K562 (cell line): ENCODE data around the gene SSR2. TPM values are rescaled to one million over a fixed set of nuclear protein-coding genes. Genes with fewer than 3 reads are reported as not detected.

ENCODE experiments used
- CHD1 ChIP-seq: fragments of 200-600 bp; sonication (generic); IDR thresholded peaks from one replicate; pipeline ENCODE4 v1.6.1; 2012; ENCODE audit warnings: mild to moderate bottlenecking, moderate library complexity, low read length, inconsistent platforms
- HDAC8 ChIP-seq: fragments of 450-650 bp; IDR thresholded peaks from 2 replicates; pipeline ENCODE4 v1.6.1; 2016; ENCODE audit warnings: mild to moderate bottlenecking, missing genetic modification characterization, moderate library complexity, missing compliant biosample characterization
- KAT8 ChIP-seq: fragments of 450-650 bp; IDR thresholded peaks from 2 replicates; pipeline ENCODE4 v1.6.1; 2016; ENCODE audit warnings: low read depth, mild to moderate bottlenecking
- NELFE ChIP-seq: IDR thresholded peaks from 2 replicates; pipeline ENCODE4 v1.6.1; 2011; ENCODE audit warnings: mild to moderate bottlenecking; ENCODE audit not compliant: insufficient read depth, insufficient read length
- RBM34 ChIP-seq: fragments of 200-400 bp; formaldehyde crosslinking; IDR thresholded peaks from 2 replicates; pipeline ENCODE4 v1.6.1; 2018; ENCODE audit warnings: low read length, borderline replicate concordance; ENCODE audit not compliant: insufficient read depth
- ZNF124 ChIP-seq: sonication (generic); formaldehyde crosslinking; IDR thresholded peaks from 2 replicates; pipeline ENCODE4 v1.8.1; 2022; ENCODE audit warnings: missing genetic modification reagents
- ZNF41 ChIP-seq: fragments of 250-450 bp; sonication (Bioruptor Pico); conservative IDR thresholded peaks from 2 replicates; pipeline ENCODE4 v1.4.0; 2020; ENCODE audit warnings: mild to moderate bottlenecking
- polyA plus RNA-seq, 8 experiments: library from polyadenylated mRNA; depleted of rRNA in 4 of 8; stranded (reverse) in 5 of 8; unstranded in 3 of 8; fragments of >200 nt; fragmentation: Nextera tagmentation in 2 of 8; fragmentation: Illumina TruSeq in 1 of 8; extraction: Ambion mirVana in 2 of 8; extraction: Trizol in 1 of 8; gene quantifications; 2 replicates each; pipeline versions ENCODE4 v1.2.1 to v1.2.3, GENCODE V29; 2011 to 2014; ENCODE audit warnings: inconsistent platforms in 1 of 8, missing spikeins in 1 of 8
- total RNA-seq, 7 experiments: library from RNA; depleted of rRNA in 6 of 7; stranded (reverse); fragments of >200 nt in 6 of 7; fragmentation: Illumina TruSeq in 2 of 7; extraction: Trizol in 2 of 7; gene quantifications; 2 replicates each; pipeline versions ENCODE4 v1.2.1 to v1.2.3, GENCODE V29; 2011 to 2021; ENCODE audit warnings: low replicate concordance in 1 of 7
- TF ChIP-seq, protein P1 (sequence below), 2 experiments: fragments of 450-650 bp; IDR thresholded peaks; 2 replicates each; pipeline ENCODE4 v1.6.1; 2016; ENCODE audit warnings: mild to moderate bottlenecking in 2 of 2, borderline replicate concordance in 1 of 2, low read depth in 1 of 2, moderate library complexity in 1 of 2
- TF ChIP-seq, protein P2 (sequence below): fragments of 250-450 bp; sonication (Bioruptor Pico); IDR thresholded peaks from 2 replicates; pipeline ENCODE4 v1.5.0; 2020; ENCODE audit warnings: mild to moderate bottlenecking, borderline replicate concordance
- TF ChIP-seq, protein P3 (sequence below): fragments of 450-650 bp; conservative IDR thresholded peaks from 2 replicates; pipeline ENCODE4 v1.6.1; 2016; ENCODE audit warnings: missing genetic modification characterization, low read depth, mild to moderate bottlenecking, control low read depth, missing compliant biosample characterization
- TF ChIP-seq, protein P4 (sequence below): sonication (generic); formaldehyde crosslinking; IDR thresholded peaks from 2 replicates; pipeline ENCODE4 v1.5.0; 2020; ENCODE audit warnings: missing genetic modification reagents

The SSR2 gene
- total and polyA plus RNA-seq, 9 of the 15 experiments (the other 6 are each of a cell fraction or from before 2014, with no cell fraction given): 161 to 411 (median 240) TPM

DNA sequence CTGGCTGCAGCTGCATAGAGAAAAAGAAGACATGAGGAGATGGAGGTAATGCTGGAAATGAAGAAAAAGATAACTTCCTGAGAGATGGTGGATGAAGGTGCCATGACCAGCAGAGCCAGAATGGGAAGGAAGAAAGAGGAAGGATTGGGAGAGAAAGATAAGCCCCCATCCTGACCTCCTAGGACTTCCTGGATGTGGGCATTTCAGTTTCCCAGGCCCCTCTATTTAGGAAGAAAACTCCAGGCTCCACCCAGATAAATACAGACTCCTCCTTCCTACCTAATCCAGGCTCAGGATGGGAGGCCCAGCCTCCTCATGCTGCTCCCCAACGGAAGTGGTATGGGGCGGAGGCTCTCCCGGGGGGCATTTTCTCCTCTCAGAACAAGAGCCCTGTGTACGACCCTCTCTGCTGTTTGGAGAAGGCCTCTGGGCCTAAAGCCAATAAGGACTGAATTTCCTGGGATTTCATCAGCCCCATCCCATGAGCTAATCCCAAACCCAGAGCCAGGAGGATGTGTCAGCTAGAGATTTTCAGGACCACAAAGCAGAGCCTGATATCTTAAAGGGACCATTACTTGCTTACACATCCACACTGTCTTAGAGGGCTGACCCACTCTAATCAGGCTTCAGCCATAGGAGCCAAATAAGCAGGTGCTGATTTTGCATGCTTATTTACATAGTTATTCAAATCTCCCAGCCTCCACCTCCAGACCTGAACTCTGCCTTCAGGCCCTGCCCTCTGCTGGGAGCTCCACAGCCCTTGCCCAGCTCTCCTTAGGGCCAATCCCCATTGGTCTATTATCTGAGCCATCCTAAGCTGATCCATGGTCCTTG lies 37.3 kb downstream of the SSR2 start (continued):
- TF ChIP-seq, protein P1, sequence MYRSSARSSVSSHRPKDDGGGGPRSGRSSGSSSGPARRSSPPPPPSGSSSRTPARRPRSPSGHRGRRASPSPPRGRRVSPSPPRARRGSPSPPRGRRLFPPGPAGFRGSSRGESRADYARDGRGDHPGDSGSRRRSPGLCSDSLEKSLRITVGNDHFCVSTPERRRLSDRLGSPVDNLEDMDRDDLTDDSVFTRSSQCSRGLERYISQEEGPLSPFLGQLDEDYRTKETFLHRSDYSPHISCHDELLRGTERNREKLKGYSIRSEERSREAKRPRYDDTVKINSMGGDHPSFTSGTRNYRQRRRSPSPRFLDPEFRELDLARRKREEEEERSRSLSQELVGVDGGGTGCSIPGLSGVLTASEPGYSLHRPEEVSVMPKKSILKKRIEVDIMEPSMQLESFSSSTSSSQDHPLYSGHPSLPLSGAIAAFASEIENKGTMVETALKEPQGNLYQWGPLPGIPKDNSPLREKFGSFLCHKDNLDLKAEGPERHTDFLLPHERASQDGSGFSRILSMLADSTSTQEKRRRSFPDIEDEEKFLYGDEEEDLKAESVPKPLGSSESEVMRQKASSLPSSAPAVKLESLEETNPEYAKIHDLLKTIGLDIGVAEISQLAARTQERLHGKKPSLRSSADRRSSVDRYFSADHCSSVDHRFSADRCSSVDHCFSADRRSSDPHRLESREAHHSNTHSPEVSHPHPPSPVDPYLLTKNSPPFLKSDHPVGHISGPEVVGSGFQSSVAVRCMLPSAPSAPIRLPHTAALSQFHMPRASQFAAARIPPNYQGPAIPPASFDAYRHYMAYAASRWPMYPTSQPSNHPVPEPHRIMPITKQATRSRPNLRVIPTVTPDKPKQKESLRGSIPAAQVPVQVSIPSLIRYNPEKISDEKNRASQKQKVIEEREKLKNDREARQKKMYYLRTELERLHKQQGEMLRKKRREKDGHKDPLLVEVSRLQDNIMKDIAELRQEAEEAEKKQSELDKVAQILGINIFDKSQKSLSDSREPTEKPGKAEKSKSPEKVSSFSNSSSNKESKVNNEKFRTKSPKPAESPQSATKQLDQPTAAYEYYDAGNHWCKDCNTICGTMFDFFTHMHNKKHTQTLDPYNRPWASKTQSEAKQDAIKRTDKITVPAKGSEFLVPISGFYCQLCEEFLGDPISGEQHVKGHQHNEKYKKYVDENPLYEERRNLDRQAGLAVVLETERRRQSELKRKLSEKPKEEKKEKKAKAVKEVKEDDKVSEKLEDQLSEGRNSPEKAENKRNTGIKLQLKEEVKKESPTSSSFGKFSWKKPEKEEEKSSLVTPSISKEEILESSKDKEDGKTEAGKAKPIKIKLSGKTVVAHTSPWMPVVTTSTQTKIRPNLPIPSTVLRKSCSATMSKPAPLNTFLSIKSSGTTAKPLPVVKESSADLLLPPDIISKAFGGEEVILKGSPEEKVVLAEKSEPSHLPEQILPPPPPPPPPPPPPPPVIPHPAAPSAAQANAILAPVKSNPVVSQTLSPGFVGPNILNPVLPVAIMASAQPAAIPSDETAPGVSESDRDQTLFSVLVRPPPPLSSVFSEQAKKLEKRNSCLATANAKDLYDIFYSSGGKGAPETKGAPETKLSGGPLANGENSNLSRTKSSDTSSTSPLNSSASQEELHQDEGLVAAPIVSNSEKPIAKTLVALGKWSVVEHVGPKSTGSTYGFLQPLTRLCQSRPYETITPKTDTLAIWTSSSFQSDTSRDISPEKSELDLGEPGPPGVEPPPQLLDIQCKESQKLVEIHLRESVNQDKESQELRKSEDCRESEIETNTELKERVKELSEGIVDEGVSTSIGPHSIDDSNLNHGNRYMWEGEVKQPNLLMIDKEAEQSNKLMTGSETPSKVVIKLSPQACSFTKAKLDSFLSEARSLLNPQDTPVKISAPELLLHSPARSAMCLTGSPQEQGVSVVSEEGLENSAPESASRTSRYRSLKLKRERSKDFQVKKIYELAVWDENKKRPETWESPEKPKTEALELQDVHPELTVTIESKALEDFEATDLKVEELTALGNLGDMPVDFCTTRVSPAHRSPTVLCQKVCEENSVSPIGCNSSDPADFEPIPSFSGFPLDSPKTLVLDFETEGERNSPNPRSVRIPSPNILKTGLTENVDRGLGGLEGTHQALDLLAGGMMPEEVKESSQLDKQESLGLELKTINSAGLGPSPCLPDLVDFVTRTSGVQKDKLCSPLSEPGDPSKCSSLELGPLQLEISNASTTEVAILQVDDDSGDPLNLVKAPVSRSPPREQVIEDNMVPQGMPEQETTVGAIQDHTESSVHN (IDR thresholded peaks at IDR 0.05; ENCODE audit: borderline replicate concordance in 1 of 2, low read depth in 1 of 2): no peak
- TF ChIP-seq ZNF124 (CRISPR knock-in tag) (no peak), RBM34 (no peak), ZNF41 (CRISPR knock-in tag) (no peak), KAT8 (no peak), NELFE (no peak), HDAC8 (tag) (no peak), CHD1 (no peak)
- TF ChIP-seq, protein P2, sequence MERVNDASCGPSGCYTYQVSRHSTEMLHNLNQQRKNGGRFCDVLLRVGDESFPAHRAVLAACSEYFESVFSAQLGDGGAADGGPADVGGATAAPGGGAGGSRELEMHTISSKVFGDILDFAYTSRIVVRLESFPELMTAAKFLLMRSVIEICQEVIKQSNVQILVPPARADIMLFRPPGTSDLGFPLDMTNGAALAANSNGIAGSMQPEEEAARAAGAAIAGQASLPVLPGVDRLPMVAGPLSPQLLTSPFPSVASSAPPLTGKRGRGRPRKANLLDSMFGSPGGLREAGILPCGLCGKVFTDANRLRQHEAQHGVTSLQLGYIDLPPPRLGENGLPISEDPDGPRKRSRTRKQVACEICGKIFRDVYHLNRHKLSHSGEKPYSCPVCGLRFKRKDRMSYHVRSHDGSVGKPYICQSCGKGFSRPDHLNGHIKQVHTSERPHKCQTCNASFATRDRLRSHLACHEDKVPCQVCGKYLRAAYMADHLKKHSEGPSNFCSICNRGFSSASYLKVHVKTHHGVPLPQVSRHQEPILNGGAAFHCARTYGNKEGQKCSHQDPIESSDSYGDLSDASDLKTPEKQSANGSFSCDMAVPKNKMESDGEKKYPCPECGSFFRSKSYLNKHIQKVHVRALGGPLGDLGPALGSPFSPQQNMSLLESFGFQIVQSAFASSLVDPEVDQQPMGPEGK: no peak
- TF ChIP-seq, protein P3, sequence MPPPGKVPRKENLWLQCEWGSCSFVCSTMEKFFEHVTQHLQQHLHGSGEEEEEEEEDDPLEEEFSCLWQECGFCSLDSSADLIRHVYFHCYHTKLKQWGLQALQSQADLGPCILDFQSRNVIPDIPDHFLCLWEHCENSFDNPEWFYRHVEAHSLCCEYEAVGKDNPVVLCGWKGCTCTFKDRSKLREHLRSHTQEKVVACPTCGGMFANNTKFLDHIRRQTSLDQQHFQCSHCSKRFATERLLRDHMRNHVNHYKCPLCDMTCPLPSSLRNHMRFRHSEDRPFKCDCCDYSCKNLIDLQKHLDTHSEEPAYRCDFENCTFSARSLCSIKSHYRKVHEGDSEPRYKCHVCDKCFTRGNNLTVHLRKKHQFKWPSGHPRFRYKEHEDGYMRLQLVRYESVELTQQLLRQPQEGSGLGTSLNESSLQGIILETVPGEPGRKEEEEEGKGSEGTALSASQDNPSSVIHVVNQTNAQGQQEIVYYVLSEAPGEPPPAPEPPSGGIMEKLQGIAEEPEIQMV (tag): no peak
- TF ChIP-seq, protein P4, sequence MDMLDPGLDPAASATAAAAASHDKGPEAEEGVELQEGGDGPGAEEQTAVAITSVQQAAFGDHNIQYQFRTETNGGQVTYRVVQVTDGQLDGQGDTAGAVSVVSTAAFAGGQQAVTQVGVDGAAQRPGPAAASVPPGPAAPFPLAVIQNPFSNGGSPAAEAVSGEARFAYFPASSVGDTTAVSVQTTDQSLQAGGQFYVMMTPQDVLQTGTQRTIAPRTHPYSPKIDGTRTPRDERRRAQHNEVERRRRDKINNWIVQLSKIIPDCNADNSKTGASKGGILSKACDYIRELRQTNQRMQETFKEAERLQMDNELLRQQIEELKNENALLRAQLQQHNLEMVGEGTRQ (CRISPR knock-in tag): no peak
